ENCODE measurements around the gene PGLYRP2.

- TF ChIP-seq CTCF (IDR thresholded peaks at IDR 0.05; ENCODE audit: poor library complexity, severe bottlenecking) (no peak), EP300 (conservative IDR thresholded peaks at IDR 0.05; ENCODE audit: poor library complexity, severe bottlenecking) (no peak), REST (IDR thresholded peaks at IDR 0.05; ENCODE audit: borderline replicate concordance) (no peak), TAF1 (IDR thresholded peaks at IDR 0.05; ENCODE audit: low read depth) (no peak), RAD21 (conservative IDR thresholded peaks at IDR 0.05) (no peak)
These were observed 52.0 kb downstream of the PGLYRP2 start for GRCh38 chr19:15427350-15427700.
